Natural killer cell (primary cell): ENCODE data around the gene C1QTNF5. TPM values are rescaled to one million over a fixed set of nuclear protein-coding genes. Genes with fewer than 3 reads are reported as not detected.

Experiments
- ATAC-seq, 3 donors: fragments of 150-1000 bp in 2 of 3; fragments of 200-7000 bp in 1 of 3; cut with Tn5 transposase; 1 replicate in 1 of 3; 2 replicates in 2 of 3; pipeline ENCODE4 v1.10.0; 2021; ENCODE audit warnings: mild to moderate bottlenecking in 2 of 3, moderate library complexity in 2 of 3
- DNase-seq, 2 donors: peaks; one replicate each; pipeline versions ENCODE4 v3.0.0 to v3.0.0-alpha.2; 2013 to 2021; ENCODE audit warnings: mixed read lengths in 1 of 2
- H3K27ac ChIP-seq: one replicate; pipeline ENCODE4 v1.5.1; 2013; ENCODE audit warnings: mild to moderate bottlenecking, low read length
- H3K27me3 ChIP-seq: one replicate; pipeline ENCODE4 v1.6.1; 2013; ENCODE audit warnings: low read length; ENCODE audit not compliant: control insufficient read depth, insufficient read depth
- H3K36me3 ChIP-seq: one replicate; pipeline ENCODE4 v1.6.1; 2013; ENCODE audit warnings: low read length; ENCODE audit not compliant: control insufficient read depth, insufficient read depth
- H3K4me1 ChIP-seq: one replicate; pipeline ENCODE4 v1.6.1; 2013; ENCODE audit warnings: low read length; ENCODE audit not compliant: control insufficient read depth, insufficient read depth
- H3K4me3 ChIP-seq: one replicate; pipeline ENCODE4 v1.5.1; 2013; ENCODE audit warnings: low read length
- H3K9me3 ChIP-seq: one replicate; pipeline ENCODE4 v1.6.1; 2013; ENCODE audit warnings: low read length; ENCODE audit not compliant: control insufficient read depth, insufficient read depth
- H3K27ac Mint-ChIP-seq, 2 donors: one replicate each; pipeline ENCODE4 v1.8.0; 2022; ENCODE audit warnings: mild to moderate bottlenecking in 2 of 2, mixed read lengths in 2 of 2, moderate library complexity in 1 of 2
- H3K27me3 Mint-ChIP-seq, 2 donors: one replicate each; pipeline ENCODE4 v1.8.0; 2022; ENCODE audit warnings: low read depth in 2 of 2, mixed read lengths in 2 of 2
- H3K36me3 Mint-ChIP-seq: one replicate; pipeline ENCODE4 v1.8.0; 2022; ENCODE audit warnings: mixed read lengths
- H3K4me1 Mint-ChIP-seq, 2 donors: one replicate each; pipeline ENCODE4 v1.8.0; 2022; ENCODE audit warnings: mixed read lengths in 2 of 2
- H3K4me3 Mint-ChIP-seq: one replicate; pipeline ENCODE4 v1.8.0; 2022; ENCODE audit warnings: mild to moderate bottlenecking, moderate library complexity, mixed read lengths
- H3K9me3 Mint-ChIP-seq, 2 donors: one replicate each; pipeline ENCODE4 v1.8.0; 2022; ENCODE audit warnings: mixed read lengths in 2 of 2
- WGBS: methylation state at CpG from one replicate; pipeline ENCODE4 v1.1.7; 2013; ENCODE audit warnings: missing lambda C conversion rate; ENCODE audit not compliant: insufficient coverage; 5-methylcytosine and 5-hydroxymethylcytosine counted together
- intact Hi-C: fragments of 100-400 bp; cut with micrococcal nuclease; formaldehyde crosslinking; loops from one replicate; pipeline ENCODE4 v1.14.2; 2022
- total RNA-seq, 4 donors: library from RNA; stranded (reverse); fragments of 120-200 nt in 1 of 4; gene quantifications; one replicate each; pipeline versions ENCODE4 v1.2.3 to v1.2.4, GENCODE V29; 2013 to 2022
- TF ChIP-seq, protein P1 (sequence below): fragments of 200-600 bp; IDR thresholded peaks from one replicate; pipeline ENCODE4 v1.8.0; 2022; ENCODE audit warnings: antibody characterized with exemption

Gene C1QTNF5
- total RNA-seq, 3 donors from 2014 or later (not counting 1 experiment from before 2014, with no cell fraction given): not detected

GRCh38 chr11:119290894-119291497, 49.7 kb downstream of the C1QTNF5 start:
- DNase-seq (no peak), ATAC-seq (no peak)
- intact Hi-C loops: no loop called here
- Histone ChIP-seq H3K27ac (no peak overlapping the region), H3K9me3 (peaks cover 9% of the 10 kb centered on the region), H3K4me3 (no peak overlapping the region), H3K4me1 (no peaks in the 10 kb centered on the region), H3K27me3 (no peaks in the 10 kb centered on the region), H3K36me3 (peaks cover 43% of the 10 kb centered on the region)
- no peak overlapping the region for H3K27ac Mint-ChIP-seq
- no peaks in the 10 kb centered on the region for H3K9me3 Mint-ChIP-seq
- no peaks in the 10 kb centered on the region for H3K27me3 Mint-ChIP-seq
- 99% methylated on average over 10 of the region's 10 CpGs for WGBS
- TF ChIP-seq, protein P1, sequence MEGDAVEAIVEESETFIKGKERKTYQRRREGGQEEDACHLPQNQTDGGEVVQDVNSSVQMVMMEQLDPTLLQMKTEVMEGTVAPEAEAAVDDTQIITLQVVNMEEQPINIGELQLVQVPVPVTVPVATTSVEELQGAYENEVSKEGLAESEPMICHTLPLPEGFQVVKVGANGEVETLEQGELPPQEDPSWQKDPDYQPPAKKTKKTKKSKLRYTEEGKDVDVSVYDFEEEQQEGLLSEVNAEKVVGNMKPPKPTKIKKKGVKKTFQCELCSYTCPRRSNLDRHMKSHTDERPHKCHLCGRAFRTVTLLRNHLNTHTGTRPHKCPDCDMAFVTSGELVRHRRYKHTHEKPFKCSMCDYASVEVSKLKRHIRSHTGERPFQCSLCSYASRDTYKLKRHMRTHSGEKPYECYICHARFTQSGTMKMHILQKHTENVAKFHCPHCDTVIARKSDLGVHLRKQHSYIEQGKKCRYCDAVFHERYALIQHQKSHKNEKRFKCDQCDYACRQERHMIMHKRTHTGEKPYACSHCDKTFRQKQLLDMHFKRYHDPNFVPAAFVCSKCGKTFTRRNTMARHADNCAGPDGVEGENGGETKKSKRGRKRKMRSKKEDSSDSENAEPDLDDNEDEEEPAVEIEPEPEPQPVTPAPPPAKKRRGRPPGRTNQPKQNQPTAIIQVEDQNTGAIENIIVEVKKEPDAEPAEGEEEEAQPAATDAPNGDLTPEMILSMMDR: no peak
- peaks cover 10% of the 10 kb centered on the region for H3K36me3 Mint-ChIP-seq
- H3K4me3 Mint-ChIP-seq: no peak overlapping the region
- no peaks in the 10 kb centered on the region for H3K4me1 Mint-ChIP-seq

Other genes with a start within 250 kb of the C1QTNF5 start
- 10 to 100 TPM; 20.5 to 28.5 (median 24.4) TPM for gene DPAGT1, start 239.0 kb downstream of the C1QTNF5 start, total RNA-seq
- gene C2CD2L, start 233.5 kb downstream of the C1QTNF5 start, total RNA-seq: 10 to 100 TPM; 20.3 to 27.7 (median 25.6) TPM
- 10 to 100 TPM; 30.2 to 38.2 (median 31.5) TPM for gene HINFP, start 219.3 kb downstream of the C1QTNF5 start, total RNA-seq
- under 1 TPM in 1 of 3 donors, not detected in 2; 0.09 TPM for gene ABCG4, start 191.8 kb downstream of the C1QTNF5 start, total RNA-seq
- gene NLRX1, start 172.2 kb downstream of the C1QTNF5 start, total RNA-seq: 10 to 100 TPM; 12.4 to 16.4 (median 13.8) TPM
- under 1 TPM; 0.33 to 0.48 (median 0.40) TPM for gene NHERF4, start 155.4 kb downstream of the C1QTNF5 start, total RNA-seq
- gene CBL, start 134.5 kb downstream of the C1QTNF5 start, total RNA-seq: 10 to 100 TPM; 29.0 to 32.5 (median 30.1) TPM
- gene MCAM, start 23.8 kb downstream of the C1QTNF5 start, total RNA-seq: 1 to 10 TPM in 1 of 3 donors, under 1 TPM in 2; 0.11 to 2.0 (median 0.19) TPM
- gene RNF26, start 6.4 kb downstream of the C1QTNF5 start, total RNA-seq: 10 to 100 TPM; 18.0 to 21.8 (median 18.1) TPM
- gene MFRP, start 5.8 kb upstream of the C1QTNF5 start, total RNA-seq: not detected
- gene USP2, start 40.8 kb upstream of the C1QTNF5 start, total RNA-seq: 1 to 10 TPM in 1 of 3 donors, under 1 TPM in 1, not detected in 1; 0.50 to 3.9 TPM
- not detected for gene THY1, start 82.3 kb upstream of the C1QTNF5 start, total RNA-seq